ENCODE results near the gene GMCL2.

GMCL2 gene

GRCh38 chr5:178221853-178222252 is 34.7 kb upstream of the GMCL2 start:
- DNase-seq (ENCODE audit: low spot score) = no peak
- FAIRE-seq = no peak

- FAIRE-seq = no peak
- DNase-seq (ENCODE audit: low spot score) = no peak
Observed at GRCh38 chr5:178221282-178221681, 34.1 kb upstream of the GMCL2 start.

- DNase-seq (ENCODE audit: low spot score) (no peak), FAIRE-seq (no peak)
Observed at GRCh38 chr5:178218827-178219226, 31.7 kb upstream of the GMCL2 start.

- DNase-seq (ENCODE audit: low spot score) = no peak
- no peak for FAIRE-seq
Observed at GRCh38 chr5:178218237-178218776, 31.1 kb upstream of the GMCL2 start.

GRCh38 chr5:178216779-178217178 is 29.6 kb upstream of the GMCL2 start:
- FAIRE-seq (no peak), DNase-seq (ENCODE audit: low spot score) (no peak)

- no peak for DNase-seq (ENCODE audit: low spot score)
Observed at GRCh38 chr5:178216088-178216534, 28.9 kb upstream of the GMCL2 start.

GRCh38 chr5:178215280-178216002 is 28.3 kb upstream of the GMCL2 start:
- DNase-seq (ENCODE audit: low spot score) (no peak), FAIRE-seq (no peak)

More at GRCh38 chr5:178216088-178216534, 28.9 kb upstream of the GMCL2 start:
- FAIRE-seq = no peak

GRCh38 chr5:178214160-178214803 is 27.1 kb upstream of the GMCL2 start:
- DNase-seq (ENCODE audit: low spot score) (no peak), FAIRE-seq (no peak)

GRCh38 chr5:178213748-178214151 is 26.6 kb upstream of the GMCL2 start:
- DNase-seq (ENCODE audit: low spot score) (no peak), FAIRE-seq (no peak)

- FAIRE-seq (no peak), DNase-seq (ENCODE audit: low spot score) (no peak)
Observed at GRCh38 chr5:178213003-178213461, 25.9 kb upstream of the GMCL2 start.

GRCh38 chr5:178212241-178213002 is 25.3 kb upstream of the GMCL2 start:
- no peak for DNase-seq (ENCODE audit: low spot score)
- FAIRE-seq = no peak

GRCh38 chr5:178211095-178212048 is 24.2 kb upstream of the GMCL2 start:
- FAIRE-seq = no peak
- DNase-seq (ENCODE audit: low spot score) = no peak

- no peak for FAIRE-seq
- no peak for DNase-seq (ENCODE audit: low spot score)
Observed at GRCh38 chr5:178210686-178211085, 23.5 kb upstream of the GMCL2 start.

GRCh38 chr5:178210073-178210535 is 22.9 kb upstream of the GMCL2 start:
- no peak for DNase-seq (ENCODE audit: low spot score)
- no peak for FAIRE-seq

GRCh38 chr5:178209334-178210072 is 22.3 kb upstream of the GMCL2 start:
- DNase-seq (ENCODE audit: low spot score) (no peak), FAIRE-seq (no peak)

GRCh38 chr5:178208540-178209227 is 21.5 kb upstream of the GMCL2 start:
- FAIRE-seq (no peak), DNase-seq (ENCODE audit: low spot score) (no peak)

- no peak for FAIRE-seq
- no peak for DNase-seq (ENCODE audit: low spot score)
Observed at GRCh38 chr5:178207917-178208280, 20.7 kb upstream of the GMCL2 start.

GRCh38 chr5:178207183-178207916 is 20.2 kb upstream of the GMCL2 start:
- FAIRE-seq (no peak), DNase-seq (ENCODE audit: low spot score) (peak; percentile 27)
